Measurements from ENCODE around the gene TMEM164. TPM values are rescaled to one million over a fixed set of nuclear protein-coding genes. Genes with fewer than 3 reads are reported as not detected.

Gene TMEM164
- total and polyA plus RNA-seq, 10 of the 15 experiments (the other 5 are each of a cell fraction or from before 2014, with no cell fraction given): 0.61 to 18.3 (median 7.0) TPM

GRCh38 chrX:110026099-110026844 lies 23.4 kb downstream of the TMEM164 start:
- Histone ChIP-seq H2AFZ (ENCODE audit: control insufficient read depth, low read depth, low read length) (no peak overlapping the region), H3K9me3 (replicated peaks; ENCODE audit: control insufficient read depth, insufficient read depth, low read length) (no peaks in the 10 kb centered on the region), H3K4me1 (ENCODE audit: control insufficient read depth, insufficient read depth, low read length) (peaks cover 4% of the 10 kb centered on the region; the same call in 1 of the 2 replicates), H3K27me3 (replicated peaks in 1 of 2; ENCODE audit: control insufficient read depth in 2 of 2, insufficient read depth in 2 of 2, low read length in 1 of 2) (no peaks in the 10 kb centered on the region), H3K27ac (ENCODE audit: control insufficient read depth, insufficient read depth) (no peak overlapping the region), H3K36me3 (ENCODE audit: control insufficient read depth in 2 of 2, insufficient read depth in 2 of 2, low read length in 1 of 2) (no peaks in the 10 kb centered on the region; a peak in 1 of 4 replicates), H3K4me3 (no peak overlapping the region), H3K4me2 (ENCODE audit: control insufficient read depth, insufficient read depth) (no peak overlapping the region), H3K79me2 (ENCODE audit: control insufficient read depth, insufficient read depth, low read length) (no peaks in the 10 kb centered on the region), H4K20me1 (ENCODE audit: control insufficient read depth, insufficient read depth) (no peaks in the 10 kb centered on the region), H3K9ac (ENCODE audit: control insufficient read depth, insufficient read depth, low read length) (no peak overlapping the region)
- TF ChIP-seq CBX5 (IDR thresholded peaks at IDR 0.05; ENCODE audit: low read depth) (no peak), CEBPB (IDR thresholded peaks at IDR 0.05; ENCODE audit: borderline replicate concordance in 1 of 2, low read depth in 2 of 2, low read length in 2 of 2) (no peak), JUND (IDR thresholded peaks at IDR 0.05; ENCODE audit: low read depth, low read length) (no peak)
- TF ChIP-seq, protein P1, sequence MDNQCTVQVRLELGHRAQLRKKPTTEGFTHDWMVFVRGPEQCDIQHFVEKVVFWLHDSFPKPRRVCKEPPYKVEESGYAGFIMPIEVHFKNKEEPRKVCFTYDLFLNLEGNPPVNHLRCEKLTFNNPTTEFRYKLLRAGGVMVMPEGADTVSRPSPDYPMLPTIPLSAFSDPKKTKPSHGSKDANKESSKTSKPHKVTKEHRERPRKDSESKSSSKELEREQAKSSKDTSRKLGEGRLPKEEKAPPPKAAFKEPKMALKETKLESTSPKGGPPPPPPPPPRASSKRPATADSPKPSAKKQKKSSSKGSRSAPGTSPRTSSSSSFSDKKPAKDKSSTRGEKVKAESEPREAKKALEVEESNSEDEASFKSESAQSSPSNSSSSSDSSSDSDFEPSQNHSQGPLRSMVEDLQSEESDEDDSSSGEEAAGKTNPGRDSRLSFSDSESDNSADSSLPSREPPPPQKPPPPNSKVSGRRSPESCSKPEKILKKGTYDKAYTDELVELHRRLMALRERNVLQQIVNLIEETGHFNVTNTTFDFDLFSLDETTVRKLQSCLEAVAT (IDR thresholded peaks at IDR 0.05): no peak
- no TSS peak for BruUV-seq (replicated peaks)
- WGBS (ENCODE audit: insufficient coverage, insufficient replicate concordance, low lambda C conversion rate, missing lambda C conversion rate): 62% methylated on average over 9 of the region's 9 CpGs
- ChIA-PET CTCF (interaction anchor here (0.6 to 1.3 kb wide), 6 partner anchors 10 to 320 kb away, joined by 3 to 5 read pairs (median 3); no protein-coding TSS in a partner anchor), RAD21 (ENCODE audit: unreplicated experiment) (interaction anchor here (0.6 to 1.1 kb wide), 6 partner anchors 17 to 120 kb away, joined by 3 to 4 read pairs (median 3); no protein-coding TSS in a partner anchor), SMC1A (ENCODE audit: uncharacterized antibody, unreplicated experiment) (interaction anchor here (0.9 to 2.6 kb wide), 8 partner anchors 12 to 120 kb away, joined by 3 to 7 read pairs (median 4); no protein-coding TSS in a partner anchor), POLR2A (no interaction called here)
- in situ Hi-C loops (cut with MboI): no loop called here
- DNase-seq (ENCODE audit: low read depth, low spot score) (no peak), ATAC-seq (no peak), FAIRE-seq (no peak)
- intact Hi-C loops (cut with micrococcal nuclease; ENCODE audit: unreplicated experiment): no loop called here

All from GM12878 (cell line).